ENCODE data around the gene FBXL16. TPM values are rescaled to one million over a fixed set of nuclear protein-coding genes. Genes with fewer than 3 reads are reported as not detected.
A peak's percentile ranks its signal among the peaks of the same experiment; 100 is the strongest.

Gene FBXL16
- total and polyA plus RNA-seq, 2 experiments from 2014 or later, result 8.9 to 12.6 TPM

DNA sequence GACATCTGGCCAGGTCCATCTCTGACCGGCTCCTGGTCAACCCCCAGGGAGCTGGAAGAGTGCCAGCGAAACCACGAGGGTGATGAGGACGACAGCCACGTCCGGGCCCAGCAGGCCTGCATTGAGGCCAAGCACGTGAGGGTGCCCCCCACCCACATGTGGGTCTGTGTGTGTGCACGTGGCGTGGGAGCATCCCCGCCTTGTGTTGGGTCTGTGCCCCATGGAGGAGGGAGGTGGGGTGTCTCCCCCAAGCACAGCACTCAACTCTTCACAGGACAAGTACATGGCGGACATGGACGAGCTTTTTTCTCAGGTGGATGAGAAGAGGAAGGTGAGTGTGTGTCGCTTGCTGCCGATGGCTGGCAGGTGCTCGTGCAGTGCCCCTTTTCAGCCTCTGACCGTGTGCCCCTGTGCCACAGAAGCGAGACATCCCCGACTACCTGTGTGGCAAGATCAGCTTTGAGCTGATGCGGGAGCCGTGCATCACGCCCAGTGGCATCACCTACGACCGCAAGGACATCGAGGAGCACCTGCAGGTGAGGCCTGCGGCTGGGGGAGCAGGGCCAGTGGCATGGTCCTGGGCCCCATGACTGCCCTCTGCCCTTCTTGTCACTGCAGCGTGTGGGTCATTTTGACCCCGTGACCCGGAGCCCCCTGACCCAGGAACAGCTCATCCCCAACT lies 23.7 kb downstream of the FBXL16 start:
- Histone ChIP-seq H3F3A (replicated peaks; ENCODE audit: low read depth) (peaks cover 24% of the 10 kb centered on the region), H3K36me3 (ENCODE audit: insufficient read depth) (no peaks in the 10 kb centered on the region; the same call in 1 of the 2 replicates), H3K4me2 (peak overlapping the region; percentile 86), H3K27me3 (ENCODE audit: insufficient read depth) (no peaks in the 10 kb centered on the region), H4K20me1 (replicated peaks; ENCODE audit: insufficient read depth) (peaks cover 14% of the 10 kb centered on the region; the same call in 1 of the 2 replicates), H3K4me3 (peak overlapping the region; percentile 71; the same call in 1 of the 2 replicates), H2AFZ (no peak overlapping the region), H3K4me1 (ENCODE audit: insufficient read depth) (peaks cover 13% of the 10 kb centered on the region; the same call in 1 of the 2 replicates), H3K9me2 (ENCODE audit: insufficient read depth) (no peaks in the 10 kb centered on the region), H3K27ac (ENCODE audit: low read depth) (no peak overlapping the region), H3K79me2 (replicated peaks; ENCODE audit: insufficient read depth) (peaks cover 9% of the 10 kb centered on the region; the same call in 1 of the 2 replicates)
- Mint-ChIP-seq H3K4me1 (peaks cover 23% of the 10 kb centered on the region), H3K36me3 (ENCODE audit: low read depth) (peaks cover 31% of the 10 kb centered on the region), H3K27ac (no peak overlapping the region), H3K9me3 (no peaks in the 10 kb centered on the region; the same call in 1 of the 3 replicates), H3K27me3 (ENCODE audit: insufficient read depth, low read depth, poor library complexity) (peaks cover 23% of the 10 kb centered on the region), H3K4me3 (peak overlapping the region; percentile 84)
- DNase-seq (ENCODE audit: low spot score) (no peak), ATAC-seq (no peak)
- peak; percentile 3; the same call in 1 of the 2 replicates for TF ChIP-seq POLR2AphosphoS5 (IDR thresholded peaks at IDR 0.05; ENCODE audit: low read depth)
- TF ChIP-seq, protein P1, sequence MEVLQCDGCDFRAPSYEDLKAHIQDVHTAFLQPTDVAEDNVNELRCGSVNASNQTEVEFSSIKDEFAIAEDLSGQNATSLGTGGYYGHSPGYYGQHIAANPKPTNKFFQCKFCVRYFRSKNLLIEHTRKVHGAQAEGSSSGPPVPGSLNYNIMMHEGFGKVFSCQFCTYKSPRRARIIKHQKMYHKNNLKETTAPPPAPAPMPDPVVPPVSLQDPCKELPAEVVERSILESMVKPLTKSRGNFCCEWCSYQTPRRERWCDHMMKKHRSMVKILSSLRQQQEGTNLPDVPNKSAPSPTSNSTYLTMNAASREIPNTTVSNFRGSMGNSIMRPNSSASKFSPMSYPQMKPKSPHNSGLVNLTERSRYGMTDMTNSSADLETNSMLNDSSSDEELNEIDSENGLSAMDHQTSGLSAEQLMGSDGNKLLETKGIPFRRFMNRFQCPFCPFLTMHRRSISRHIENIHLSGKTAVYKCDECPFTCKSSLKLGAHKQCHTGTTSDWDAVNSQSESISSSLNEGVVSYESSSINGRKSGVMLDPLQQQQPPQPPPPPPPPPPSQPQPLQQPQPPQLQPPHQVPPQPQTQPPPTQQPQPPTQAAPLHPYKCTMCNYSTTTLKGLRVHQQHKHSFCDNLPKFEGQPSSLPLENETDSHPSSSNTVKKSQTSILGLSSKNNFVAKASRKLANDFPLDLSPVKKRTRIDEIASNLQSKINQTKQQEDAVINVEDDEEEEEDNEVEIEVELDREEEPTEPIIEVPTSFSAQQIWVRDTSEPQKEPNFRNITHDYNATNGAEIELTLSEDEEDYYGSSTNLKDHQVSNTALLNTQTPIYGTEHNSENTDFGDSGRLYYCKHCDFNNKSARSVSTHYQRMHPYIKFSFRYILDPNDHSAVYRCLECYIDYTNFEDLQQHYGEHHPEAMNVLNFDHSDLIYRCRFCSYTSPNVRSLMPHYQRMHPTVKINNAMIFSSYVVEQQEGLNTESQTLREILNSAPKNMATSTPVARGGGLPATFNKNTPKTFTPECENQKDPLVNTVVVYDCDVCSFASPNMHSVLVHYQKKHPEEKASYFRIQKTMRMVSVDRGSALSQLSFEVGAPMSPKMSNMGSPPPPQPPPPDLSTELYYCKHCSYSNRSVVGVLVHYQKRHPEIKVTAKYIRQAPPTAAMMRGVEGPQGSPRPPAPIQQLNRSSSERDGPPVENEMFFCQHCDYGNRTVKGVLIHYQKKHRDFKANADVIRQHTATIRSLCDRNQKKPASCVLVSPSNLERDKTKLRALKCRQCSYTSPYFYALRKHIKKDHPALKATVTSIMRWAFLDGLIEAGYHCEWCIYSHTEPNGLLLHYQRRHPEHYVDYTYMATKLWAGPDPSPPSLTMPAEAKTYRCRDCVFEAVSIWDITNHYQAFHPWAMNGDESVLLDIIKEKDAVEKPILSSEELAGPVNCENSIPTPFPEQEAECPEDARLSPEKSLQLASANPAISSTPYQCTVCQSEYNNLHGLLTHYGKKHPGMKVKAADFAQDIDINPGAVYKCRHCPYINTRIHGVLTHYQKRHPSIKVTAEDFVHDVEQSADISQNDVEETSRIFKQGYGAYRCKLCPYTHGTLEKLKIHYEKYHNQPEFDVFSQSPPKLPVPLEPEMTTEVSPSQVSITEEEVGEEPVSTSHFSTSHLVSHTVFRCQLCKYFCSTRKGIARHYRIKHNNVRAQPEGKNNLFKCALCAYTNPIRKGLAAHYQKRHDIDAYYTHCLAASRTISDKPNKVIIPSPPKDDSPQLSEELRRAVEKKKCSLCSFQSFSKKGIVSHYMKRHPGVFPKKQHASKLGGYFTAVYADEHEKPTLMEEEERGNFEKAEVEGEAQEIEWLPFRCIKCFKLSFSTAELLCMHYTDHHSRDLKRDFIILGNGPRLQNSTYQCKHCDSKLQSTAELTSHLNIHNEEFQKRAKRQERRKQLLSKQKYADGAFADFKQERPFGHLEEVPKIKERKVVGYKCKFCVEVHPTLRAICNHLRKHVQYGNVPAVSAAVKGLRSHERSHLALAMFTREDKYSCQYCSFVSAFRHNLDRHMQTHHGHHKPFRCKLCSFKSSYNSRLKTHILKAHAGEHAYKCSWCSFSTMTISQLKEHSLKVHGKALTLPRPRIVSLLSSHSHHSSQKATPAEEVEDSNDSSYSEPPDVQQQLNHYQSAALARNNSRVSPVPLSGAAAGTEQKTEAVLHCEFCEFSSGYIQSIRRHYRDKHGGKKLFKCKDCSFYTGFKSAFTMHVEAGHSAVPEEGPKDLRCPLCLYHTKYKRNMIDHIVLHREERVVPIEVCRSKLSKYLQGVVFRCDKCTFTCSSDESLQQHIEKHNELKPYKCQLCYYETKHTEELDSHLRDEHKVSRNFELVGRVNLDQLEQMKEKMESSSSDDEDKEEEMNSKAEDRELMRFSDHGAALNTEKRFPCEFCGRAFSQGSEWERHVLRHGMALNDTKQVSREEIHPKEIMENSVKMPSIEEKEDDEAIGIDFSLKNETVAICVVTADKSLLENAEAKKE (CRISPR knock-in tag; IDR thresholded peaks at IDR 0.05), result no peak

DNA sequence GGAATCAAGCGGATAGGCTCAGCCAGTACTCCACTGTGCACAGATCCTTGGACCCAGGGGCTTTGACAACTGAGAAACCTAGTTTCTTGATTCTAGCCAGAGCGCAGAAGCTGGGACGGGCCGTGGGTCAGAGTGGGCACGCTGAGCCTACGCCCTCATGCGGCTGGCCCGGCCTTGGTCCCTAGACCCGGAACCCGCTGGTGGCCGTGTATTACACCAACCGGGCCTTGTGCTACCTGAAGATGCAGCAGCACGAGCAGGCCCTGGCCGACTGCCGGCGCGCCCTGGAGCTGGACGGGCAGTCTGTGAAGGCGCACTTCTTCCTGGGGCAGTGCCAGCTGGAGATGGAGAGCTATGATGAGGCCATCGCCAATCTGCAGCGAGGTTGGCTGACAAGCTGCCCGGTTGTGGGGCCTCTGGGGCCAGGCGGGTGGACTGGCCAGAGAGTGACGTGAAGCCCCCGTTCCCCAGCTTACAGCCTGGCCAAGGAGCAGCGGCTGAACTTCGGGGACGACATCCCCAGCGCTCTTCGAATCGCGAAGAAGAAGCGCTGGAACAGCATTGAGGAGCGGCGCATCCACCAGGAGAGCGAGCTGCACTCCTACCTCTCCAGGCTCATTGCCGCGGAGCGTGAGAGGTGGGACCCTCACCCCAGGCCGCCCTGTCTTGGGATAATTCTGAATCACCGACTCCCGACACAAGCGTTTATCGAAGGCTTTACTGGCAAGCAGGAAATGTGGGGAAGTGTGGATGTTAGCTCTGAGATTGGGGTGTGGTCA lies 24.4 kb downstream of the FBXL16 start:
- peaks cover 28% of the 10 kb centered on the region for H3K36me3 Mint-ChIP-seq (ENCODE audit: low read depth)
- H3K4me1 ChIP-seq (ENCODE audit: insufficient read depth), result peaks cover 16% of the 10 kb centered on the region; the same call in 1 of the 2 replicates
- ATAC-seq, result no peak
- no peaks in the 10 kb centered on the region; the same call in 1 of the 2 replicates for H3K36me3 ChIP-seq (ENCODE audit: insufficient read depth)
- peak overlapping the region; percentile 71 for H3K4me3 ChIP-seq
- H2AFZ ChIP-seq, result no peak overlapping the region
- H3K27me3 Mint-ChIP-seq (ENCODE audit: insufficient read depth, low read depth, poor library complexity), result peaks cover 23% of the 10 kb centered on the region
- H3K79me2 ChIP-seq (replicated peaks; ENCODE audit: insufficient read depth), result peaks cover 9% of the 10 kb centered on the region; the same call in 1 of the 2 replicates
- H3K4me1 Mint-ChIP-seq, result peaks cover 26% of the 10 kb centered on the region
- peak overlapping the region; percentile 84 for H3K4me3 Mint-ChIP-seq
- H3K9me3 Mint-ChIP-seq, result no peaks in the 10 kb centered on the region; the same call in 1 of the 3 replicates
- no peak overlapping the region for H3K27ac ChIP-seq (ENCODE audit: low read depth)
- H3K27ac Mint-ChIP-seq, result no peak overlapping the region; the same call in 1 of the 2 replicates
- DNase-seq (ENCODE audit: low spot score), result peak; percentile 66
- H3K9me2 ChIP-seq (ENCODE audit: insufficient read depth), result no peaks in the 10 kb centered on the region
- no peaks in the 10 kb centered on the region for H3K27me3 ChIP-seq (ENCODE audit: insufficient read depth)
- H4K20me1 ChIP-seq (replicated peaks; ENCODE audit: insufficient read depth), result peaks cover 14% of the 10 kb centered on the region; the same call in 1 of the 2 replicates
- H3K4me2 ChIP-seq, result peak overlapping the region; percentile 86
- peaks cover 26% of the 10 kb centered on the region for H3F3A ChIP-seq (replicated peaks; ENCODE audit: low read depth)
- TF ChIP-seq EZH2 (IDR thresholded peaks at IDR 0.05; ENCODE audit: low read depth, unreplicated experiment) (no peak), JUNB (IDR thresholded peaks at IDR 0.05; ENCODE audit: unreplicated experiment) (no peak), STAT1 (IDR thresholded peaks at IDR 0.05; ENCODE audit: unreplicated experiment) (no peak)
- TF ChIP-seq, protein P2, sequence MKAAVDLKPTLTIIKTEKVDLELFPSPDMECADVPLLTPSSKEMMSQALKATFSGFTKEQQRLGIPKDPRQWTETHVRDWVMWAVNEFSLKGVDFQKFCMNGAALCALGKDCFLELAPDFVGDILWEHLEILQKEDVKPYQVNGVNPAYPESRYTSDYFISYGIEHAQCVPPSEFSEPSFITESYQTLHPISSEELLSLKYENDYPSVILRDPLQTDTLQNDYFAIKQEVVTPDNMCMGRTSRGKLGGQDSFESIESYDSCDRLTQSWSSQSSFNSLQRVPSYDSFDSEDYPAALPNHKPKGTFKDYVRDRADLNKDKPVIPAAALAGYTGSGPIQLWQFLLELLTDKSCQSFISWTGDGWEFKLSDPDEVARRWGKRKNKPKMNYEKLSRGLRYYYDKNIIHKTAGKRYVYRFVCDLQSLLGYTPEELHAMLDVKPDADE (IDR thresholded peaks at IDR 0.05), result no peak
- TF ChIP-seq, protein P3, sequence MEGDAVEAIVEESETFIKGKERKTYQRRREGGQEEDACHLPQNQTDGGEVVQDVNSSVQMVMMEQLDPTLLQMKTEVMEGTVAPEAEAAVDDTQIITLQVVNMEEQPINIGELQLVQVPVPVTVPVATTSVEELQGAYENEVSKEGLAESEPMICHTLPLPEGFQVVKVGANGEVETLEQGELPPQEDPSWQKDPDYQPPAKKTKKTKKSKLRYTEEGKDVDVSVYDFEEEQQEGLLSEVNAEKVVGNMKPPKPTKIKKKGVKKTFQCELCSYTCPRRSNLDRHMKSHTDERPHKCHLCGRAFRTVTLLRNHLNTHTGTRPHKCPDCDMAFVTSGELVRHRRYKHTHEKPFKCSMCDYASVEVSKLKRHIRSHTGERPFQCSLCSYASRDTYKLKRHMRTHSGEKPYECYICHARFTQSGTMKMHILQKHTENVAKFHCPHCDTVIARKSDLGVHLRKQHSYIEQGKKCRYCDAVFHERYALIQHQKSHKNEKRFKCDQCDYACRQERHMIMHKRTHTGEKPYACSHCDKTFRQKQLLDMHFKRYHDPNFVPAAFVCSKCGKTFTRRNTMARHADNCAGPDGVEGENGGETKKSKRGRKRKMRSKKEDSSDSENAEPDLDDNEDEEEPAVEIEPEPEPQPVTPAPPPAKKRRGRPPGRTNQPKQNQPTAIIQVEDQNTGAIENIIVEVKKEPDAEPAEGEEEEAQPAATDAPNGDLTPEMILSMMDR (conservative IDR thresholded peaks at IDR 0.05; ENCODE audit: low read depth in 2 of 2), result peak in 1 of 2 experiments; percentile 30; a peak in 3 of 4 replicates

Measured in GM23338 (cell line).